Pulmonary artery endothelial cell (primary cell): ENCODE measurements around the gene CMTM8. TPM values are rescaled to one million over a fixed set of nuclear protein-coding genes. Genes with fewer than 3 reads are reported as not detected.

Experiments used
- DNase-seq: peaks from one replicate; pipeline ENCODE4 v3.0.0-alpha.2; 2011; ENCODE audit warnings: low read depth, low spot score
- total RNA-seq: library from RNA; depleted of rRNA; stranded (reverse); fragments of >200 nt; gene quantifications from 2 replicates; pipeline ENCODE4 v1.2.3, GENCODE V29; 2014

Gene CMTM8
- total RNA-seq, 1 donor from 2014 or later = 2.6 TPM

DNA sequence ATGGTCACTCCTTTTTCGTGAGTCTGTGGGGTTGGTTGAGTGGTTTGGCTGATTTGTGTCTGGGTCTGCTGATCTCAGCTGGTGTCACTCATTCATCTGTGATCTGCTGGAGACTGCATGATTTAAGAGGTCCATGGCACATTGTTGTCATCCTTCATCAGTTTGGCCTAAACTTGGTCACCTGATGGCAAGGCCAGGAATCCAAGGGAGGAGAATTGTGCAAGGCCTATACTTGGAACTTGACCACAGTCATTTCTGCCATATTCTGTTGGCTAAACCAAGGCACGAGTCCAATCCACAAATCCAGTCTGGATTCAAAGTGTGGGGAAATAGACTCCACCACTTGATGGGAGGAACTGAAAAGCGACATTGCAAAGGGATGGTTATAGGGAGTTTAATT is 67.6 kb downstream of the CMTM8 start:
- no peak for DNase-seq

DNA sequence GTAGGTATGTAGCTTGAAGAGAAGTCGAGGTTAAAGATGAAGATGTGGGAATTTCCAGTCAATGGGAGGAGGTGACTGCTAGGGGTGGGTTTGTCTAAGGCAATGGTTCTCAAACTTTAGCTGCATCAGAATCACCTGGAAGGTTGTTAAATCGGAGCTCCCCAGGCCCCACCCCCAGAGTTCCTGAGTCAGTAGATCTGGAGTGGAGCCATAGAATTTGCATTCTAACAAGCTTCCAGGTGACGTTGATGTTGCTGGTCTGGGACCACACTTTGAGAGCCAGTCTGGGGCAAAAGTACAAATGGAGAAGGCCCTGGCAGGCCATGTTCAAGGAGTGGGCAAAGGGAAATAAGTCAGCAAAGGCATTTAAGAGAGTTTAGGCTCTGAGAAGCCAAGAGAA is 69.1 kb downstream of the CMTM8 start:
- DNase-seq = no peak

DNA sequence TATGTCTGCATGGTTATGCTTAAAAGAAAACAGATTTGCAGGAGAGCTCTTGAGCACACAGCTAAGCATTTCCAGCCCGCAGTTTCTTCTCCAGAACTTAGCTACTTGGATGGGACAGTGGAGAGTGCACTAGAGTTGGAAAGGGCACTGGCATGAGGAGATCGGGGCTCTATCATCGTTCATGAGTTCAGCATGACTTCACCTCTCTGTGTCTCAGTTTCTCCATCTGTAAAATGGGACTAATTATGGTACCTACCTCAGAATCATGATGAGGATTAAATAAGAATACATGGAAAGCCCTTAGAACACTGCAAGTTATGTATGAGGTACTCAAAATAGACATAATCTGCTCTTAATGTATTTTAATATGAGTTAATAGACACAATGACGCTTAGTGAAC is 69.9 kb downstream of the CMTM8 start:
- DNase-seq = no peak

DNA sequence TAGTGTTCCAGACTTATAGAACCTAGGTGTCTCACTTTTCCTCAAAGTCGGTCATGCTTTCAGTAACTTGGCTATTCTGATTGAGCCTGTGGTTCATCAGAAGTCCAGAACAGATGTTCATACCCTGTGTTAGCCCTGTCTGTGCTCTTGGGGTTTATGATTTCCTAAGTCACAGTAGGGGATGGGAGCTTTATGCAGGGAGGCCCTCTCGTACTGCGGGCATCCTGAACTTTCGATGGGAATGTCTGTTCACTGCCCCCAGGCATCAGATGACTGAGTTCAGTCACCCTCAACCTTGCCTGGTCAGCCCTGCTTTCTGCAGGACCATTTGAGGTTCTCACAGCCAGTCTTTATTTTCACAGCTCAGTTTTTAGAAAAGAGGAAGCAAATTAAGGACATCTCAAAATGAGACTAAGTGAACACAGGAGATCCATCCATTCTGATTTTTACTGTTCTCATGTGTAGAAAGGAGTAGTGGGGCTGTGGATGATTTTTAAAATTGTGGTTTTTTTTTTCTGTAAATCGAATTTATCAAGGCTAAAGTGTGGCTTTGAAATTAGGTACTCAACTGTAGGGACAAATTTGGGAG is 71.3 kb downstream of the CMTM8 start:
- no peak for DNase-seq

DNA sequence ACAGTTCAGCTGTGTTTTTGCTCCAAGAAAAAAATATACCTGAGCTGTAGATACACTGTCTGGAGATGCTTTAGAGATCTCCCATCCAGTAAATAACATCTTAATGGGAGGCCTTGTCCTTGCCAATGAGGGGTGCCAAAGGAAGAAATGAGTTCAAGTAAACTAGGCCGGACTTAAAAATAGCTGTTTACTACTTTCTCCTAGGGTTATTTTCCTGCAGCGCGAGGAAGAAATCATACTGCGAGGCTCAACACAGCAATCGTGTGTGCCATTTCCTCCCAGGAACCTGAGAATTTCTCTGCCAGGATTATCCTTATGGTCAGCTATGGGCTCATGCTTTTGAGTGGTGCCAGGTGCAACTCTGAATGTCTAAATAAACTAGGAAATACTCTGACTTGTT is 71.9 kb downstream of the CMTM8 start:
- no peak for DNase-seq

DNA sequence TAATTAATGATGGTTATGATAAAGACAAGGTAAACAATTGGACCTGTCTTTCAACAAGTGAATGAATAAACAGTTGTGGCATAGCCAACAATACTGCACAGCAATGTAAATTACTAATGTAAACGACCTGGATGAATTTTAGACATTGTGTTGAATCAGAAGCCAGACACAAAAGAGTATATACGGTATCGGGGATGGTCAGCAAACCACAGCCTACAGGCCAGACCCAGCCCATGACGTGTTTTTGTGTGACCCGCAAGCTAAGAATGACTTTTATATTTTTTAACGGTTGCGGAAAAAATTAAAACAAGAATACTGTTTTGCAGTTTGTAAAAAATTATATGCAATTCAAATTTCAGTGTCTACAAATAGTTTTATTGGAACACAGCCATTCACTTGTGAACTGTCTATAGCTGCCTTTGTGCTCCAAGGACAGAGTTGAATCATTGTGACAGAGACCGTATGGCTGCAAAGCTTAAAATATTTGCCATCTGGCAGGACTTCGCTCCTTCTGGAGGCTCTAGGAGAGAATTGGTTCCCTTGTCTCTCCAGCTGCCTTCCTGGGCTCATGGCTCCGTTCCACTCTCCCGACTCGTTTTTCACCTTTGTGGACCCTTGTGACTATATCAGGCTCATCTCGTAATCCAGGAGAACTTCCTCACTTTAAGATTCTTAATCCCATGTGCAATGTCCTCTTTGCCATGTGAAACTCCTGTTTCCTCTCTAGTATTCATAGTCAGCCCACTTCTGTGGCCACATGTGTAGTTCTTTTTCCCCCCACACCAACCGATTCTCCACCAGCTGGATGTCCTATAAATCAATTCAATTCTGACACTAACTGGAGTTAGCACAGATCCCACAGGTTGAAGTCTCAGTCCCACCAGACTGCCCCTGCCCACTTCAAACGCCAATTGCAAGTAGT is 72.7 kb downstream of the CMTM8 start:
- no peak for DNase-seq

DNA sequence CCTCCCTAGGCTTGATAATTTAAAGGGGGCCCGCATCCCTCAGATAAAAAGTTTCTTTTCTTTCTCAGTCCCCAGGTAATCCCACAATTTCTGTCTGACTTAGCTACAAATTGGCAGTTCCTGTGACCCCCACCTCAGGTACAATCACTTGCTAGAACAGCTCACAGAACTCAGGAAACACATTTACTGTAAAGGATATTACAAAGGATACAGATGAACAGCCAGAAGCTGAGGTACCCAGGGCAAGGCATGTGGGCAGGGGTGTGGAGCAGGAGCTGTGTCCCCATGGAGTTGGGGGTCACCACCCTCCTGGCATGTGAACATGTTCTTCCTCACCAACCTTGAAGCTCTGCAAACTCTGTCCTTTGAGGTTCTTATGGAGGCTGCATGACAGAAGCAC is 73.8 kb downstream of the CMTM8 start:
- DNase-seq = no peak

DNA sequence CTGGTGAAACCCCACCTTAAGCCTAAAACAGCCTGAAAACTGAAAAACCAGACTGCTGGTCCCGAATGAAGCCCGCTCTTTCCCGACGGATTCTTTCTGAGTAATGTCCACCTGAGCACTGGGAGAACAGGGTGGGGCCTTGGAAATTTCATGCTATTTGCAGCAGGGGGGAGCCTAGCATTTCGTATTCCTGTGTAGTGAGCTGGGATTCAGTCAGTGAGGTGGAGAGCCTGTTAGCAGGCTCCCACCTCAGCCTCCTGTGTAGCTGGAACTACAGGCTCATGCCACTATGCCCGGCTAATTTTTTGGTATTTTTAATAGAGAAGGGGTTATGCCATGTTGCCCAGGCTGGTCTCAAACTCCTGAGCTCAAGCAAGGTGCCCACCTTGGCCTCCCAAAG is 74.7 kb downstream of the CMTM8 start:
- no peak for DNase-seq

DNA sequence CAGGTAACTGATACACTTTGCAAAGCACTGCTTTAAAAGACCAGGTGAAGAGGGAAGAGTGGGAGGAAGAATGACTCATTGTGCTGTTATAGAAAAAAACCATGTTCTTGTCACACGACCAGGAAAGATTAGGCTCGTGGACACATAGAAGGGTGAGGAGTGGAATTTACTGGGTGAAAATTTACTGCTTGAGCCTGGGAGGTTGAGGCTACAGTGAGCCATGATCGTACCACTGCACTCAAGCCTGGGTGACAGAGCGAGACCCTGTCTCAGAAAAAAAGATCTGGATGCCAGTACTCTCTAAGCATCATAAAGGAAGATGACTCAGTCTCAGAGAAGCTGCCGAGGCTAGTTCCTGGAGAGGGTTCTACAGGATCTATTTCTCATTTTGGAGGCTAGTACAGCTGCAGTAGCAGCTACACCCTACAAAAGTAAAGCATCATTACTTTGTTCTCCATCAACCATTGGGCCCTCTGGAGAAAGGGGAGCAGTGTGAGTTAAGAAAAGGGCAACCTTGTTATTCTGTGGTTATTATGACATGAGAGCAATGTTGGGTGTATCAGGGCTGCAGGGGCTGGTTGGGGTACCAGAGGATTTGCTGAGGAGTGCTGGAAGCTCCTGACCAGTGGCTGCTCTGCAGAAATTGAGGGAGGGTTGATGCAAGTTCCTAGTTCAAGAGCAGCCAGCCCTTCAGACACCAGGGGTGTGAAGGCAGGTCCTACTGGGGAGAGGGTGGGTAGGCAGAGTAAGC is 75.4 kb downstream of the CMTM8 start:
- no peak for DNase-seq

DNA sequence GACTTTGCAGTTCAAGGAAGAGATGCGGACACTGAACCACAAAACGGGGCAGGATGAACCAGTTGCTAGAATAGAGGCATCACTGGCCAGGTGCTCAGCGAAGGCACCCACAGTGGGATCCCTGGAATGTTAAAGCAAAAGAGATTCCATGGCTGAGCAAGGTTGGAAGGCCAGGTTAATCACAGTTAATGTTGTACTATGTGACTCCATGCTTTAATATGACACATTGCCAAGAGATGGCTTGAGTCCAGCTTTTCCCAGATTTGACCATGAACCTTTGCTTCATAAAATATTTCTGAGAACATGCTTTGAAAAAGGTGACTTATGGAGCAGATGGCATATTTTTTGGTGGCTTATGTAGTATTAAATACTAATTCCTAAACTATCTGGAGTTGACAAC is 77.0 kb downstream of the CMTM8 start:
- DNase-seq = no peak

DNA sequence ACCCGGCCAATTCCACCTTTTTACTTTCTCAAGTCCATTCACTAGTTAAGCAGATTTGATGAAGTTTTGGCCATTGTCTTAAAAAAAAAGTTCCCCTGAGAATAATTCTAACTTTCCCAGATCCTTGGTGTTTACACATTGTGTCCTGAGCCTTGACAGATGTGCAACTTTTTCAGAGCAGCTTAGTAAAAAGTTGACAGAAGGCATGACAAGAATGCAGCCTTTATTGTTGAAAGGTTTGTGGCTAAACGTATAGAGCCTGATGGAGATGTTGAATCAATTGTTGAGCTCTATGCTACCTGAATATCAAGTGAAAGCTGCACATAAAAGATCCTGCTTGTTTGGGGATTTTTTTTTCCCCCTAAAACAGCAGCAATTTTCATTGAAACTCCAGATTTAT is 77.8 kb downstream of the CMTM8 start:
- no peak for DNase-seq

DNA sequence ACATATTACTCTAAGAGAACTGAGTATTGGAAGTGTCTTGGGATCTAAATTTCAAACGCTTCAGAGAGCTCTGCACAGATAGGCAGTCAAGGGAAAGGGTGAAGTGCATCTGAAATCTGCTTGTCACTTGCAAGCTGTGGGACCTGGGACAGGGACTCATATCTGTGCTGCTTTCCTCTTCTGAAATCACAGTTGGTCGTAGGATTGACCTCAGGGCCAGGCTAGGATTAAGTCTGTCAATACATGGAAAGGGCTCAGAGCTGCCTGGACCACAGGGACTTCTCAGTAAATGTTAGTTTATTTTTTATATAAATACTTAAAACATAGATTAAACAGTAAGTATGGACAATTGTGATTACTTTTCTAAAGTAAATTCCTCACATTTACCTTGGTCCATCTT is 78.5 kb downstream of the CMTM8 start:
- no peak for DNase-seq

DNA sequence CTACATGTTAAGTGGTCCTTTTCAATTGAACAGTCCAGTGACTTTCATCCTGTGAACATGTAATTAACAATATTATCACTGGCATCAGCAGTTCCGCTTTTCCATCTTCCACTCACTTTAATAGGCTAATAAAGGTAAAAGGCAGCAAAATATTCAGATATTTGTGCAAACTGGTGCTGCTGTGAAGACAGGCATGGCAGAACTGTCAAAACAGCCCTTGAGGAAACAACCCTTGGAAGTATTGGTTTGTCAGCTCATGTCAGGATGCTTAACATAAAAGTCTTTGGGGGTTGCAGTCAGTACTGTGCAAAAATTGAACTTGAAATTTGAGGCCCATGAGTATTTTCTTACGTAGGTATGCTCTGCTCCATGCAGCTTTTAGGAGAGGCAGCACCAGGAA is 81.1 kb downstream of the CMTM8 start:
- no peak for DNase-seq

DNA sequence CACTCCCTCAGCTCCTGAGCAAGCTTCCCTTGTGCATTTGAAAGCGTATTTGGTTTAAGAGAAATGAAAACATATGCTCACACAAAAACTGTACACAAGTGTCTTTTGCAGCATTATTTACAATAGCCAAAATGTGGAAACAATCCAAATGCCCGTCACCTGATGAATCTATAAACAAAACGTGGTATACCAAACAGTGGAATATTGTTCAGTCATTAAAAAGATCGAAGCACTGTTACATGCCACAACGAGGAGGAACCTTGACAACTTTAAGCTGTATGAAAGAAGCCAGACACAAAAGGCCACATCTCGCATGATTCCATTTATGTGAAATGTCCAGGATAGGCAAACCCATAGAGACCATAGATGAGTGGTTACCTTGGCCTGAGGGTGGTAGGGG is 81.6 kb downstream of the CMTM8 start:
- no peak for DNase-seq

DNA sequence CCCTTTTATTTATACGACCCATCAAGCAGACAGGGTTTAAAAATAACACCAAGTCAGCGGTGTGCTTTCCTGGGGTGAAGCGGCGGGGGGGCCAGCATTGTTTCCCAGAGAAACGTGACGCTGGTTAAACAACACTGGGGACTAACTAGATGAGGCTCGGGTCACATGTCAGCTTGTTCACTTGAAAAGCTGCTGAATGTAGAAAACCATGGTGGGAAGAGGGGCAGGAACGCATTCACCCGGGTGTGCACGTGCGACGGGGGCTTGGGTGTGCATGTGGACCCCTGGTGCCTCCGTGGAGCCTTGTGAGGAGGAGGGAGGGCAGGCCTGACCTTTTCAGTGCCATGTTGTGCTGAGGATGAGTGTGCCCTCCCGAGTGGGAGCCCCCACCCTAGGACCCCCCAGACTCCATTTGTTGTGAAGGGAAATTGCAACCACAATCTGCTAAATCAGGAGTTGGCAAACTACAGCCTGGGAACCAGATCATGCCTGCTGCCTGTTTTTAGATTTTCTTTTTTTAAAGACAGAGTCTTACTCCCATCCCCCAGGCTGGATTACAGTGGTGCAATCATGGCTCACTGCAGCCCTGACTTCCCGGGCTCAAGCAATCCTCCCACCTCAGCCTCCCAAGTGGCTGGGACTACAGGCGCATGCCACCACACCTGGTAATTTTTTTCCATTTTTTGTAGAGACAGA is 82.8 kb downstream of the CMTM8 start:
- DNase-seq = no peak

DNA sequence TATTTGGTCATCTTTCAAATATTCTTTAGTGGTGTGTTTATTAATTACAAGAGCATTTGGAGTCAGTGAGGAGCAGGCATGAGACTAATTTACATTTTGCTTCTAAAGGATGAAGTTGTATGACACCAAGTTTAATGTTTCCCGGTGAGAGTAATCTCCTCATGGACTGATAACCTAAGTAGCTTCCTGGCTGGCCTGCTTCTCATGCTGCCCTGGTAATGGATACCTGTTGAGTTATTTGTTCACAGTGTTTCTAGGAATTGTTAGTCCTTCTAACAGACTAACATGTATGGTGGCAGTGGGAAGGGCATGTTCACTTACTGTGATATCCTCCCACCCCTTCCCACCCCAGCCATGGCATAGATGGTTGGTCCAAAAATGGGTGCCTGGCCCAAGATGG is 83.8 kb downstream of the CMTM8 start:
- DNase-seq = no peak

DNA sequence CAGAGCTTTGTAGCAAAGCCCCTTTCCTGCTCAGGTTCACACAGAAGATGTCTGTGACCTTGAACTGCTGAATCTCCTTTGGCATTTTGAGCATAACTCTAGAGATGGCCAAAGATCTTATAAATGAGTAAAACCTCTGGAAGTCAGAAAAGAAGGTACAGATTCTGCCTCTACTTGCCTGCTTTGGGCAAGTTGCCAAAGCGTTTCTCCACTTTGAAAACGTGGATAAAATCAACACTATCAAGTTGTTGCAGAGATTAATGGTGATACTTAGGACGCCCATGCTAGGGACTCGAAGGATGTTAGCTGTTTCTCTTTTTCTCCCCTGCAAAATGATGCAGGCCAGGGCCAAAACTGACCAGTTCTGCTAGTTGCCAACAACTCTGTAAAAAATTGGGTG is 85.1 kb downstream of the CMTM8 start:
- DNase-seq = no peak

DNA sequence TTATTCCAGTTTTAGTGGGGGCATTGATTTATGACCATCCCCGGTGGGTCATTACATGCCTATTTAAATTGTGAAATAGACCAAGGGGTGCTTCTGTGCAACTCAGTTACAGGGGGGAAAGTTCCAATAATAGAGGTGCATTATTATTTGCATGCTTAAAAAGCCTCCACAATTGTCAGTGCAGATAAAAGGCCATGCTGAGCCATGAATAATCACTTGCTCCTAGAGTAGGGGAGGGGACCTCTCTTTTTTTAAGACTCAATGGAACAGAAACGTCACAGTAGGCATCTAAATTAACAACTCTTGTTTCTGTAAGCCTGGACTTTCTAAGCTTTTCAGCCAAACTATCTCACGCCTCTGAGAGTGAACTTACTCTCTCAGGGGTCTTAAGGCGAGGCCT is 86.7 kb downstream of the CMTM8 start:
- DNase-seq = no peak

DNA sequence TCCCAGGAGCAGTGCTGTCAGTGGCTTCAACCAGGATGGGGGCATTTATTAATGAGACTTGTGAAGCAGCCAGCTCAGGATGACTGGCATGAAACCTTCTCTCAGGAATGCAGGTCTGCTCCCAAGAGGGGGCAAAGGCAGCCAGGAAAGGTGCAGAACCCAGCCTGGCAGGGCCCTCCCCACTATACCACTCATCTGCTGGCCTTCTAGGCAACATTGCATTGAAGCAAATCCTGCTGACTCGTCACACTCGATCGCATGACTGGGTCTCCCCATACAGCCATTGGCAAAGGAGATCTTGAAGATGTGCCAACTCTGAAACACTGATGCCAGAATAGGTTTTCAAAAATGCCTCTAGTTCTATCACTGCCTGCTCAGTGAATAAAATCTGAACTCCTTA is 87.4 kb downstream of the CMTM8 start:
- no peak for DNase-seq

DNA sequence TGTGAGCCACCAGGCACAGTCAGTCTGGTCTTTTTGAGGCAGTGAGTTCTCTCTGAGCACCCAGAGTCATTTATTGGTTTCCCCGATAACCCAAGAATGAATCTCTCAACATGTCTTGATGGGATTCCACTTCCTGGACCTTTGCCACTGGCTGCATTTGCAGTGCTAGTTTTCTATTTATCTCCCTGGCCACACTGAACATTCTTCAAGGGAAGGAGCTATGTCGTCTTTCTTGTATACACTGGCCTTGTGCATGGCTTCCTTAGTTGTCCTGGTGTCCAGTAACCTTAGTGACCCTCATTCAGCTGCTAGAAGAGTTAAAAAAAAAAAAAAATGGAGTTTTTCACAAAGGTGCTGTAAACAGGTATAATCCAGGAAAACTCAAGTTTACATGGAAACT is 88.3 kb downstream of the CMTM8 start:
- no peak for DNase-seq

DNA sequence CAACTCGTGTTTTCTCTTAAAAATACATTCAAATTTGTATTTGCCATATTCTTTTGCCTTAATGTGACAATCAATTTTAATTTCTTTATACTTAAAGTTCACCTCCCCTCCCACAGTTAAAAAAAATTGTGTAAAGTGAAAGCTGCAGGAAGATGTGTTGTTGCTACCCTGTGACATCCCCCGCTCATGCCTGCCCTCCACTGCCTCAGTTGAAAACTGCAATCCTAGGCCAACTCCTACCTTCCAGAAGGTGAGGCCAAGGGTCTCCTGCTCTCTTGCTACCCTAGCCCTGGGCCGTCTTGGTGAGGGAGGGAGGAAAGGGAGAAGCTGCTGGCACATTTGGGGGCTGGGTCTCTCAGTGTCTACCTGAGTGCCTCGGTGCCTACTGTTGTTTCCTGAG is 96.2 kb downstream of the CMTM8 start:
- no peak for DNase-seq
